Measurements from ENCODE around the gene PPIP5K2.

PPIP5K2 gene

GRCh38 chr5:103245761-103246160 is 125.7 kb downstream of the PPIP5K2 start:
- no peak for DNase-seq (ENCODE audit: low read depth, low spot score)

GRCh38 chr5:103247118-103247517 is 127.0 kb downstream of the PPIP5K2 start:
- no peak for DNase-seq (ENCODE audit: low read depth, low spot score)

- DNase-seq (ENCODE audit: low read depth, low spot score) = no peak
Observed at GRCh38 chr5:103249068-103249467, 129.0 kb downstream of the PPIP5K2 start.

- DNase-seq (ENCODE audit: low read depth, low spot score) = no peak
Observed at GRCh38 chr5:103254921-103255320, 134.8 kb downstream of the PPIP5K2 start.

- DNase-seq (ENCODE audit: low read depth, low spot score) = no peak
Observed at GRCh38 chr5:103255691-103256090, 135.6 kb downstream of the PPIP5K2 start.

- no peak for DNase-seq (ENCODE audit: low read depth, low spot score)
Observed at GRCh38 chr5:103256178-103256577, 136.1 kb downstream of the PPIP5K2 start.

- peak; percentile 80 for DNase-seq (ENCODE audit: low read depth, low spot score)
Observed at GRCh38 chr5:103258368-103258956, 138.4 kb downstream of the PPIP5K2 start, which contains the start of gene MACIR. TSS of gene MACIR (plus strand) at chr5:103258763. CDS start at chr5:103275920, 17,157 bp downstream.

GRCh38 chr5:103258957-103259704 is 139.0 kb downstream of the PPIP5K2 start:
- peak; percentile 24 for DNase-seq (ENCODE audit: low read depth, low spot score)

- DNase-seq (ENCODE audit: low read depth, low spot score) = no peak
Observed at GRCh38 chr5:103259705-103260355, 139.7 kb downstream of the PPIP5K2 start.

GRCh38 chr5:103260951-103261350 is 140.8 kb downstream of the PPIP5K2 start:
- no peak for DNase-seq (ENCODE audit: low read depth, low spot score)
